Kidney capillary endothelial cell (primary cell): ENCODE measurements around the gene DCTD.
A peak's percentile ranks its signal among the peaks of the same experiment; 100 is the strongest.

Source experiments
- DNase-seq: peaks from one replicate; pipeline ENCODE4 v3.0.0-alpha.2; 2018; ENCODE audit warnings: low spot score

The DCTD gene

GRCh38 chr4:182893047-182893446, 24.1 kb downstream of the DCTD start:
- no peak for DNase-seq

GRCh38 chr4:182890202-182890601, 27.0 kb downstream of the DCTD start:
- no peak for DNase-seq

GRCh38 chr4:182888891-182889290, 28.3 kb downstream of the DCTD start:
- no peak for DNase-seq

- DNase-seq = no peak
Measured at GRCh38 chr4:182886768-182887167, 30.4 kb downstream of the DCTD start.

DNA sequence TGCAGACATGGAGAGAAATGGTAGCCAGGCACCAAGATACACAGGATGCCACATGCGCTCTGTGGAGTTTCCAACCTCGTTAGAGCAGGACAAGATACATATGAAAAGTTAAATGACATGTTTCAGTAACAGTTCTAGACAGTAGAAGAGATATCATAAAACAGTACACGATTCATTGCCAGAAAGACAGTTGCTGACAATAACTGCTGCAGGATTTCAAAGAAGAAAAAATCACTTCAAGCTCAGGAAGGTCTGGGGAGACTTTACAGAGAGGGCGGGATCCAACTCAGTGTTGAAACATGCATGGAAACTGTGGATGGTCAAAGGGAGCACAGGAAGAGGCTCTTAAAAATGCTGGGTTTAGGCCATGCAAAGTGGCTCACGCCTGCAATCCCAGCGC, 31.0 kb downstream of the DCTD start:
- no peak for DNase-seq

GRCh38 chr4:182885738-182886077, 31.5 kb downstream of the DCTD start:
- DNase-seq = no peak

DNA sequence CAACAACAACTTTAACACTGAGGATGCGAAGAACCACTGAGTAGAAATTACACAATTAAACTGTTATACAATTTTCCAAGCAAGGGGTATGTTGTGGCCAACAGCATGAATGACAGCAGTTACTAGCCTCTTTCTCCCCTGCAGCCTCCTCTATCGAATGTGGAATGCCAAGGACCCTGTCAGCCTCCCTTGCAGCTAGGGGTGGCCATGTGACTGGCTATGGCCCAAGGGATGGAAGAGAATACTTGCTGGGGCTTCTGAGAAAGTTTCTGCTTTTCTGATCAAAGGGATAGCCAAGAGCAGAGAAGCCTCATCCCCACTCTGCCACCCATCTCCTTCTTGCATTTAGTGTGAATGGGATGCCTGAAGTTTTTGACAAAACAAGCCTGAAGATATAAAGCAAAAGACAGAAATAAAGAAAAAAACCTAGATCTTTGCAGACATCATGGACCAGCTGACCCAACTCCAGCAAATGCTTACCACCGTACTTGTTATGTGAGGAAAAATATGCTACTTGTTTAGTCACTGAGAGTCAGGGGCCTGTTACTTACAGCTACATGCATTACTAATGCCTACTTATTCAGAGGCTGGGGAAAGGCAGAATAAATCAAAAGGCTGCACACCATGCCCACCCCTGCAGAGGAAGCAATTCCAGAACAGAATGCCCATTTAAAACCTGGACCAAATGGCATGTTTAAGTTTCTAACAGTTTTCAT, 32.0 kb downstream of the DCTD start:
- no peak for DNase-seq

DNA sequence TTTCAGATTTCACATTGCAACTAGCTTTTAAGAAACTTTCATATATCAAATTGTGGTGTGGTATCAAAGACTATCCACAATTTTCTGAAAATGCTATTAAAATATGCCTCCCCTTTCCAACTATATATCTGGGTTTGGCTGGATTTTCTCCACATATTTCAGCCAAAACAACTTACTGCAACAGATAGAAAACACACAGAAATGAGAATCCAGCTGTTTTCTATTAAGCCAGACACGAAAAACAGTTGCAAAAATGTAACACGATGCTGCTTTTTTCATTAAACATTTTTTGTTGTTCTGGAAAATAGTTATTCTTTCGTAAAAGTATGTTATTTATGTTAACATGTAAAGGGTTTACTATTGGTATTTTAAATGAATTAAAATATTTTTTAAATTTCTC, 33.1 kb downstream of the DCTD start:
- no peak for DNase-seq

- no peak for DNase-seq
Measured at GRCh38 chr4:182883351-182883750, 33.8 kb downstream of the DCTD start.

DNA sequence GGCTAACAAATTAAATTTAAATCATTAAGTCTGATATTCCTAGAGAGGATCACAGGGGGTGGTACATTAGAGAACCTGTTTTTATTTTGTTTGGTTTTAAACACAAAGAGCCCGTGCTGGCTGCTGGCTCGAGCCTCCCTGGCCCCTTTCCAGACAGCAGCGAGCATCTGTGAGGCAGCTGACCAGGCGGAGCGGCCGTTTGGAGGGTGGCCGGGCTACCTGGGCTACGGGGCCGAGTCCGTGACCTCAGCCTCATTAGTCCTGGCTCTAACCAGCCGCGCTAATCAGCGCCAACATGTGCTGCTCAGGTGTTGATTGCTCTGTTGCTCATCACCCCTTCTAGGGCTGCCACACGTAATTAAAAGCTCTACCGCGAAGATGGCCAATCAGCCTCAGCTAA, 35.3 kb downstream of the DCTD start:
- no peak for DNase-seq

- DNase-seq = peak; percentile 16
Measured at GRCh38 chr4:182880387-182881356, 36.5 kb downstream of the DCTD start.

- DNase-seq = no peak
Measured at GRCh38 chr4:182879913-182880312, 37.3 kb downstream of the DCTD start.

DNA sequence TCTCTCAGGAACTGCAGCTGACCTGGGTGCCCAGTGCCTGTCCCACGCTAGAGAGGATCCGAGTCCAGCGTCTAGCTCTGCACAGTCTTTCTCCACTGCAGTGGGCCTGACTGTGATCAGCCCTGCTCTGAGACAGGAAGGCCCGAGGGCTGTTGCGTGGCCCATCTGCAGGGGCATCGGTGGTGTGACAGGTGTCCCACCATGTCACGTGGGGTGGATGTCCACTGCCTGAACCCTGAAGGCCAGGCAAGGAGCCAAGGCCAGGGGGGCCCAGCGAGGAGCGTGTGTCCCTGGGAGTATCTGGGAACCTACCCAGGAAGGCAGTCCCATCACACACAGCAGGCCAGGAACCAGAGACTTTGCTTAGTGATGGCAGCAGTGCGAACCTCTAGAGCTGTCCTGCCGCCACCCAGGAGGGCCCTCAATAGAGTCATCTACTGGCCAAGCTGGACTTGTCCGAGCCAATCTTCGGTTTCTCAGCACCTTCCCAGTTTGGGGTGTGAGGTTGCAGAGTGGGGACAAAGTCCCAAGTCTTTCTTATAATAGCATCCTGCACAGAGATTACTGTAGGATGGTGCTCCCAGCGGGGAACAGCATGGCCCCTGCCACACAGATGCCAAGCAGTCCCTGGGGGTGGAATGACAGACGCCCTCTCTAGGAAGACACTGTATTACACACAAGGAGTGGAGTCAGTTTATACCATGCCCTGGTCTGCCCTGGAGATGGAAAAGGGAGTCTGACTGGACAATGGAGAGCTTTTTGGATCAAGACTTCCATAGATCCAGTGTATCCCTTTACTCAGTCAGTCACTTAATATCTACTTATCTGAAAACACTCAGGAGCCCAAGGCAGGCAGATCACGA, 38.3 kb downstream of the DCTD start:
- no peak for DNase-seq

DNA sequence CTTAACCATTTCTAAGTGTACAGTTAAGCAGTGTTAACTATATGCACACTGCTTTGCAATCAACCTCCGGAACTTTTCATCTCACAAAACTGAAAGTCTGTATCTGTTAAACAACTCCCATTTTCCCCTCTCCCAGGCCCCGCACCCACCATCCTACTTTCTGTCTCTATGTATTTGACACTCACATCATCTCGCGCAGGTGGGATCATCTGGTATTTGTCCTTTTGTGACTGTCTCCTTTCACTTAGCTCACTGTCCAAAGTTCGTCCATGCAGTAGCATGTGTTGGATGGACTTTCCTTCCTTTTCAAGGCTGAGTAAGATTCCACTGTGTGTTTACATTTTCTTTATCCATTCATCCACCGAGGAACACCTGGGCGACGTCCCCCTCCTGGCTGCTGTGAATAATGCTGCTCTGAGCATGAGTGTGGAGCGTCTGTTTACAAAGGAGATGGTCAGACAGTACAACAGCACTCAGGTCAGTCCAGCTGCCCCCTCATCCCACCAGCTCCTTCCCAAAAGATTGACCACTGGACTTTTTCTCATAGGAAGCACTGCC, 39.8 kb downstream of the DCTD start:
- DNase-seq = no peak

DNA sequence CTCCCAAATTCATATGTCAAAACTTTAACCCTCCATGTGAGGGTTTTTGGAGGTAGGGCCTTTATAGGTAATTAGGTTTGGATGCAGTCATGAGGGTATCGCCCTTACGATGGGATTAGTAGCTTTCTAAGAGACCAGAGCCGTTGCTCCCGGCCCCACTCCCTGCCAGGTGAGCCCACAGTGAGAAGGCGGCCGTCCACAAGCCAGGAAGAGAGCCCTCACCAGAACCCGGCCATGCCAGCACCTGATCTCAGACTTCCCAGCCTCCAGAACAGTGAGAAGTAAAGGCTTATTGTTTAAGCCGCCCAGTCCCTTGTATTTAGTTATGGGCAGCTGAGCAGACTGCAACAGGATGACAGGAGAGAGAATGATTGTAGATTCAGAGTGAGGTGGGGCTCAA, 40.8 kb downstream of the DCTD start:
- DNase-seq = no peak

GRCh38 chr4:182875453-182876405, 41.5 kb downstream of the DCTD start:
- no peak for DNase-seq

DNA sequence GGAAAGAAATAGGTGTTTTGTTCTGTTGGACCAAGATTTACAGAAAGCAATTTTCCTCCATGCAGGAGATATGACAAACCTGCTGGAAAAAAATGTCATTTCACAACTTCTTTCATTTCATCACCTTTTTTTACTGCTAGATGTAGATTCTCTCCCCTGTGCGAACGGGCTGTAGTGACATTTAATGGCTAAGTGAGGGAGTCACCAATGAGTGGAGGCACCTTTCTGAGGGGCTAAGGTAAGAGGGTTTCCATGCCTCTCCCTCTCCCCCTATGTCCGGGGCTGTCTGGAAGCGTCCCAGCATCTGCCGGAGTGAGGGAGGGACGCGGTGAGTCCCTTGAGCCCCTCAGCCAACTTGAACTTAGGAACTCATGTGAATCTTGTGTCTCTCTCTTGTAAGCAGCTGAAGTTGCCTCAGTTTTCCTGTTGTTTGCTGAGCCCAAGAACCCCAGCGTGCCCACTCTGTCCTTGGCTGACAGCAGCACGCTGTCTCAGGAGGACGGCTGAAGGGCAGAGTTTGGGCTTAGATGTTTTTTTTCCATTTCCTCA, 42.3 kb downstream of the DCTD start:
- DNase-seq = no peak

DNA sequence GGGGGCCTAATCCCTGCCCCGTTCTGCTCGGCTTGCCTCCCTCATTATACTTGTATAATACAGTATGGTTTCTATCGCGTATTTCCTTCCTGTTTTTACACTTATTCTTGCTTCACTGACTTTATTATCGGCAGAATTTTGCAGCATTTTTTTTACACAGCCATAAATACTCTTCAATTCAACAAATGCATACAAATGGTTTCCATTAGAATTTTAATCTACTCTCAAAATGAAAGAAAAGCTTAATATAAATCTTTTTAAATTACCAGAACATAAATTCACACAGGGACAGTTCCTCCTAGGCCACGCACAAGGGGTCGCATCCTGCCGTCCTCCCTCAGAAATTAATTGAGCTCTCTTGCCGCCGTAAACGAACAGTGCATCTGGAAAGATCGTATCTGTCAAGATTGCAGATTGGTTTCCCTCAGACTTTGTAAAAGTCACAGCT, 42.9 kb downstream of the DCTD start:
- DNase-seq = no peak

GRCh38 chr4:182873726-182874125, 43.5 kb downstream of the DCTD start:
- no peak for DNase-seq

DNA sequence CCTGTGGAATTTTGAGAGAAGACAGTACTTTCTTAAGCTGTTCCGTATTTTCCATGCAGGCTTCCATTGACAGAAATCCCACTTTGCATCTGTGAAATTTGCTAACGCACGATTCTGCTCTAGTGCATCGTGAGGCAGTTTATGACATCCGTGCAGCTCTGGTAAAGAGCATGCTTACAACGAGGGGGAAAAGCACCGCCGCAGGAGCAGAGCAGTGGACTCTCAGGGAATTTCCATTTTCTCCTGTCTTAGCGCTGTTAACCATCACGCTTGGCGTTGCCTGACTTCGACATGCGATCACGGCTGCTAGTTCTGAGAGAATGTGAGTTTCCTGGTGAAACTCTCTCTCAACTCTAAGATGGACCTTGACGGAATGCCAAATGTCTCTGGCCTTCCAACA, 43.9 kb downstream of the DCTD start:
- no peak for DNase-seq

GRCh38 chr4:182872886-182873285, 44.3 kb downstream of the DCTD start:
- DNase-seq = no peak
